ENCODE results near the gene POGZ.

- TF ChIP-seq CTCF (IDR thresholded peaks at IDR 0.05) (no peak), POLR2AphosphoS5 (IDR thresholded peaks at IDR 0.05; ENCODE audit: low read depth, low read length) (no peak), TCF7L2 (IDR thresholded peaks at IDR 0.05; ENCODE audit: low read depth, low read length) (no peak)
- TF ChIP-seq, protein P1, sequence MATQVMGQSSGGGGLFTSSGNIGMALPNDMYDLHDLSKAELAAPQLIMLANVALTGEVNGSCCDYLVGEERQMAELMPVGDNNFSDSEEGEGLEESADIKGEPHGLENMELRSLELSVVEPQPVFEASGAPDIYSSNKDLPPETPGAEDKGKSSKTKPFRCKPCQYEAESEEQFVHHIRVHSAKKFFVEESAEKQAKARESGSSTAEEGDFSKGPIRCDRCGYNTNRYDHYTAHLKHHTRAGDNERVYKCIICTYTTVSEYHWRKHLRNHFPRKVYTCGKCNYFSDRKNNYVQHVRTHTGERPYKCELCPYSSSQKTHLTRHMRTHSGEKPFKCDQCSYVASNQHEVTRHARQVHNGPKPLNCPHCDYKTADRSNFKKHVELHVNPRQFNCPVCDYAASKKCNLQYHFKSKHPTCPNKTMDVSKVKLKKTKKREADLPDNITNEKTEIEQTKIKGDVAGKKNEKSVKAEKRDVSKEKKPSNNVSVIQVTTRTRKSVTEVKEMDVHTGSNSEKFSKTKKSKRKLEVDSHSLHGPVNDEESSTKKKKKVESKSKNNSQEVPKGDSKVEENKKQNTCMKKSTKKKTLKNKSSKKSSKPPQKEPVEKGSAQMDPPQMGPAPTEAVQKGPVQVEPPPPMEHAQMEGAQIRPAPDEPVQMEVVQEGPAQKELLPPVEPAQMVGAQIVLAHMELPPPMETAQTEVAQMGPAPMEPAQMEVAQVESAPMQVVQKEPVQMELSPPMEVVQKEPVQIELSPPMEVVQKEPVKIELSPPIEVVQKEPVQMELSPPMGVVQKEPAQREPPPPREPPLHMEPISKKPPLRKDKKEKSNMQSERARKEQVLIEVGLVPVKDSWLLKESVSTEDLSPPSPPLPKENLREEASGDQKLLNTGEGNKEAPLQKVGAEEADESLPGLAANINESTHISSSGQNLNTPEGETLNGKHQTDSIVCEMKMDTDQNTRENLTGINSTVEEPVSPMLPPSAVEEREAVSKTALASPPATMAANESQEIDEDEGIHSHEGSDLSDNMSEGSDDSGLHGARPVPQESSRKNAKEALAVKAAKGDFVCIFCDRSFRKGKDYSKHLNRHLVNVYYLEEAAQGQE (IDR thresholded peaks at IDR 0.05; ENCODE audit: insufficient read depth in 1 of 2, low read depth in 2 of 2, low read length in 1 of 2): no peak
These were observed 5.7 kb upstream of the POGZ start for GRCh38 chr1:151465026-151465425.
